Neuronal stem cell (in vitro differentiated cells): Measurements from ENCODE around the gene UPK1B. TPM values are rescaled to one million over a fixed set of nuclear protein-coding genes. Genes with fewer than 3 reads are reported as not detected.
"Not testable (repeated sequence)": the region's sequence is repeated elsewhere in the genome, so short reads cannot be mapped to it uniquely, and the experiment has no call there.

Experiments used
- DNase-seq: peaks from one replicate; pipeline ENCODE4 v3.0.0-alpha.2; 2013; ENCODE audit warnings: low spot score
- H2AFZ ChIP-seq: one replicate; pipeline ENCODE4 v1.6.1; 2013; ENCODE audit warnings: mild to moderate bottlenecking, low read length, inconsistent platforms
- H2AK5ac ChIP-seq: 2 replicates; pipeline ENCODE4 v1.6.1; 2013; ENCODE audit warnings: low read depth, mild to moderate bottlenecking, inconsistent platforms, low read length, moderate library complexity, mixed read lengths
- H2BK120ac ChIP-seq: 2 replicates; pipeline ENCODE4 v1.6.1; 2013; ENCODE audit warnings: low read depth, mild to moderate bottlenecking, inconsistent platforms, low read length, moderate library complexity, mixed read lengths
- H2BK12ac ChIP-seq: one replicate; pipeline ENCODE4 v1.6.1; 2013; ENCODE audit warnings: low read length, inconsistent platforms
- H2BK15ac ChIP-seq: 2 replicates; pipeline ENCODE4 v1.6.1; 2013; ENCODE audit warnings: mild to moderate bottlenecking, low read length, inconsistent platforms, mixed read lengths
- H2BK5ac ChIP-seq: one replicate; pipeline ENCODE4 v1.6.1; 2013; ENCODE audit warnings: inconsistent platforms, mild to moderate bottlenecking, low read length, moderate library complexity
- H3K14ac ChIP-seq: one replicate; pipeline ENCODE4 v1.6.1; 2013; ENCODE audit warnings: low read length, inconsistent platforms
- H3K18ac ChIP-seq: 2 replicates; pipeline ENCODE4 v1.6.1; 2013; ENCODE audit warnings: low read length, inconsistent platforms
- H3K23ac ChIP-seq: 2 replicates; pipeline ENCODE4 v1.6.1; 2013; ENCODE audit warnings: low read depth, mild to moderate bottlenecking, mixed read lengths, low read length, inconsistent platforms; ENCODE audit not compliant: poor library complexity
- H3K27ac ChIP-seq: replicated peaks from 3 replicates; pipeline ENCODE4 v1.5.1; 2013; ENCODE audit warnings: low read length, inconsistent platforms
- H3K27me3 ChIP-seq, 3 experiments: 2 replicates each; pipeline ENCODE4 v1.6.1; 2013; ENCODE audit warnings: low read length in 3 of 3, mild to moderate bottlenecking in 2 of 3, inconsistent platforms in 1 of 3, low read depth in 1 of 3, mixed read lengths in 1 of 3, moderate library complexity in 1 of 3; ENCODE audit not compliant: control insufficient read depth in 3 of 3, insufficient read depth in 3 of 3
- H3K36me3 ChIP-seq, 2 donors: replicated peaks in 1 of 2; 2 replicates each; pipeline ENCODE4 v1.6.1; 2013; ENCODE audit warnings: low read length in 2 of 2; ENCODE audit not compliant: control insufficient read depth in 2 of 2, insufficient read depth in 2 of 2
- H3K4ac ChIP-seq: 2 replicates; pipeline ENCODE4 v1.6.1; 2013; ENCODE audit warnings: inconsistent platforms, mild to moderate bottlenecking, low read length, moderate library complexity
- H3K4me1 ChIP-seq, 2 donors: 1 replicate in 1 of 2; 2 replicates in 1 of 2; pipeline ENCODE4 v1.6.1; 2013; ENCODE audit warnings: low read length in 2 of 2, low read depth in 1 of 2; ENCODE audit not compliant: control insufficient read depth in 2 of 2, insufficient read depth in 1 of 2
- H3K4me2 ChIP-seq: one replicate; pipeline ENCODE4 v1.6.1; 2013; ENCODE audit warnings: mild to moderate bottlenecking, low read length, inconsistent platforms; ENCODE audit not compliant: insufficient read depth, poor library complexity, severe bottlenecking
- H3K4me3 ChIP-seq, 2 donors: 2 replicates each; pipeline ENCODE4 v1.5.1; 2013; ENCODE audit warnings: low read length in 2 of 2, mild to moderate bottlenecking in 2 of 2, inconsistent platforms in 1 of 2, moderate library complexity in 1 of 2
- H3K79me1 ChIP-seq: one replicate; pipeline ENCODE4 v1.6.1; 2013; ENCODE audit warnings: low read depth, mild to moderate bottlenecking, inconsistent platforms, low read length, moderate library complexity
- H3K9ac ChIP-seq: one replicate; pipeline ENCODE4 v1.6.1; 2013; ENCODE audit warnings: mild to moderate bottlenecking, low read depth, low read length, inconsistent platforms; ENCODE audit not compliant: poor library complexity
- H3K9me3 ChIP-seq, 2 donors: replicated peaks in 1 of 2; 2 replicates each; pipeline versions ENCODE3 to v1.6.1; 2013; ENCODE audit warnings: low read length in 2 of 2, mild to moderate bottlenecking in 2 of 2, inconsistent platforms in 1 of 2, low read depth in 1 of 2, mixed read lengths in 1 of 2, moderate library complexity in 1 of 2; ENCODE audit not compliant: control insufficient read depth in 2 of 2, insufficient read depth in 1 of 2
- H4K8ac ChIP-seq: one replicate; pipeline ENCODE4 v1.6.1; 2013; ENCODE audit warnings: low read depth, mild to moderate bottlenecking, inconsistent platforms, low read length, moderate library complexity
- H4K91ac ChIP-seq: one replicate; pipeline ENCODE4 v1.6.1; 2013; ENCODE audit warnings: low read length, low read depth, mild to moderate bottlenecking, inconsistent platforms; ENCODE audit not compliant: poor library complexity
- WGBS, 2 donors: extraction: QIAGEN DNeasy Blood & Tissue Kit; methylation state at CpG; one replicate each; pipeline ENCODE4 v1.1.7; 2013; ENCODE audit warnings: missing lambda C conversion rate in 2 of 2, mixed read lengths in 1 of 2; ENCODE audit not compliant: insufficient read length in 2 of 2, insufficient replicate concordance in 1 of 2; ENCODE audit errors: extremely low coverage in 2 of 2; 5-methylcytosine and 5-hydroxymethylcytosine counted together
- polyA plus RNA-seq, 2 experiments: library from polyadenylated mRNA; stranded (reverse); fragments of 200-250 nt; gene quantifications; one replicate each; pipeline ENCODE4 v1.2.3, GENCODE V29; 2013

UPK1B gene
- 0.10 TPM for polyA plus RNA-seq (2013, experiment 1 of 2)
- 0.07 TPM for polyA plus RNA-seq (2013, experiment 2 of 2)

DNA sequence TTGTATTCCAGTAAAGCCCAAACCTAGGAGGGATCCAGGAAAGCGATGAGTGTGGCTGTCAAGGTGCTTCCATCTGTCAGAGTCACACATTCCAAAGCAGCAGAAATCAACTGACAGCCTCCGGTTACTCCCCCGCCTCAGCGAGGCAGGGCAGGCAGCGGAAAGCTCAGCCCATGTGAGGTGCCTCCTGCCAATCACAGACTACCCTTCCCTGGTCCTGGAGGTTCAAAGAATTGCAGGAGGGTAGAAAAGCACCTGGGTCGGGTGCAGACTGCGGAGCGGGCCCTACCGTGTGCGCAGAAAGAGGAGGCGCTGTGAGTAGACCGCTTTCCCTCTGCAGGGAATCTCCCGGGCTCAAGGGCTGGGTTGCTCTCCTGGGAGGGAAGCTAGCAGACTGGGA, at the start of gene UPK1B:
UPK1B (plus strand) TSS at position 274 of the 400 bp plus-strand sequence. CDS start 13,144 bp downstream, outside the sequence.
- H2AFZ ChIP-seq = peak within 1 kb of the TSS; percentile 69
- no peak within 1 kb of the TSS for H2BK5ac ChIP-seq
- no peak within 1 kb of the TSS for H2BK12ac ChIP-seq
- H4K91ac ChIP-seq = no peak within 1 kb of the TSS
- no peak within 1 kb of the TSS for H3K27ac ChIP-seq
- H3K4me1 ChIP-seq = no peaks in the 10 kb centered on the region
- H3K14ac ChIP-seq = no peak within 1 kb of the TSS
- H3K27me3 ChIP-seq = peaks cover 0 to 38% (median 0%) of the 10 kb centered on the region in 3 experiments
- H3K36me3 ChIP-seq = no peaks in the 10 kb centered on the region
- H3K18ac ChIP-seq = no peak within 1 kb of the TSS
- DNase-seq = no peak
- H3K4ac ChIP-seq = no peak within 1 kb of the TSS
- no peak within 1 kb of the TSS for H2BK15ac ChIP-seq
- no peak within 1 kb of the TSS for H3K4me3 ChIP-seq
- no CpG with 5 or more reads among the region's 13 CpGs for WGBS, 2 donors
- no peak within 1 kb of the TSS for H3K23ac ChIP-seq
- no peaks in the 10 kb centered on the region for H3K79me1 ChIP-seq
- peak within 1 kb of the TSS; percentile 43 for H3K4me2 ChIP-seq
- H2AK5ac ChIP-seq = no peak within 1 kb of the TSS
- no peak within 1 kb of the TSS for H4K8ac ChIP-seq
- no peak within 1 kb of the TSS for H2BK120ac ChIP-seq
- H3K9me3 ChIP-seq = no peaks in the 10 kb centered on the region
- H3K9ac ChIP-seq = no peak within 1 kb of the TSS

DNA sequence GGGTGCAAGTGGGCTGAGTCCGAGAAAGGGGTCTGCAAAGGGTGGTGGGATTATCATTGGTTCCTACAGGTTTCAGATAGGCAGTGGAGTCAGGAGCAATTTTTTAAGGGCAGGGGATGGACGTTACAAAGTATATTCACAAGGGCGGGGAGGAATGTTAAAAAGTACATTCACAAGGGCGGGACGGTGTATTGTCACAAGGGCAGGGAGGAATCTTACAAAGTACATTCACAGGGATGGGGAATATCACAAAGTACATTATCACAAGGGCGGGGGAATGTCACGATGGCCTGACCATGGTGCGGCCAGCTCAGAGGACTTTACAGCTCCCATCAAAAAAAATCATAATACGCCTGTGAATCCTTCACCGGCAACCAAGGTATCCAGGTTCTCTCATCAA, 48.1 kb upstream of the UPK1B start:
- Histone ChIP-seq H2BK15ac (no peak overlapping the region), H3K9me3 (no peaks in the 10 kb centered on the region), H3K27me3 (no peaks in the 10 kb centered on the region), H3K18ac (no peak overlapping the region), H3K4me2 (no peak overlapping the region), H4K91ac (no peak overlapping the region), H2AFZ (no peak overlapping the region), H3K4ac (no peak overlapping the region), H3K27ac (no peak overlapping the region), H3K4me3 (no peak overlapping the region), H2BK5ac (no peak overlapping the region), H3K79me1 (no peaks in the 10 kb centered on the region), H2BK12ac (no peak overlapping the region), H2AK5ac (no peak overlapping the region), H4K8ac (no peak overlapping the region), H3K9ac (no peak overlapping the region), H3K23ac (no peak overlapping the region), H3K14ac (no peak overlapping the region), H3K4me1 (peaks cover 0 to 5% of the 10 kb centered on the region in 2 donors), H2BK120ac (no peak overlapping the region), H3K36me3 (no peaks in the 10 kb centered on the region)
- DNase-seq = no peak
- no CpG with 5 or more reads among the region's 10 CpGs for WGBS, 2 donors

DNA sequence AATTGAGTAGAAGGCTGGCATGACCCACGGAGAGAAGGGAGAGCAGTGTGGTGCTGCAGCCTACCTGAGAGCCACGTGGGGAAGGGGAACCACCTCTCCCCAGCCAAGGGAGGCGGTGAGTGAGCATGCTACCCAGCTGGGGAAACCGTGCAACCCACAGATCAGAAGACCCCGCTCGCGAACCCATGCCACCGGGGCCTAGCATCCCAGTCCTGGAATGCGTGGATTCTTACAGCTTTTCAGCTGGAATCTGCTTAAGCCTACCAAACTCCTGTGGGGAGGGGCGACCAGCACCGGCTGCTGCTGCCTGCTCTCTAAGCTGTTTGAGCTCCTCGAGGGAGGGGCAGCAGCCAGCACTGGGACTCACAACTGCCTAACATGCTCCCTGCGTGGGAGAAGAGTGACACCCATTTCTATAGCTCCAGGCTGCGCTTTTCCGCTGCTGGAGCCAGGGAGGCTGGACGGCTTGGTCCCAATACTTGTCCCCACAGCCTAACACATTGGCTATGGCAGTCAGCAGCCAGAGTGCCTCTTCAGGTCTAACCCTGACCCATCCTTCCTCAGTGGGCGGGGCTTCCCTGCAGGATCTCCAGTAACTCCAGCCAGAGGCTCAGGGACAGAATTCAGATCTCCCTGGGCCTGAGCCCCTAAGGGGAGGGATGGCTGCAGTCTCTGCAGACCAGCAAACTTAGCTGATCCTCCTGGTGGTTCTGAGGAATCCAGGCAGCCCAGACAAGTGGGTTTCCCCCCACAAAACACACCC, 47.5 kb upstream of the UPK1B start:
- Histone ChIP-seq H3K4me3 (no peak overlapping the region), H3K36me3 (no peaks in the 10 kb centered on the region), H2BK5ac (no peak overlapping the region), H3K23ac (no peak overlapping the region), H3K14ac (peak overlapping the region; percentile 40), H3K9ac (peak overlapping the region; percentile 64), H2AFZ (no peak overlapping the region), H3K4ac (no peak overlapping the region), H3K9me3 (no peaks in the 10 kb centered on the region), H3K4me2 (no peak overlapping the region), H4K8ac (no peak overlapping the region), H2AK5ac (no peak overlapping the region), H3K79me1 (no peaks in the 10 kb centered on the region), H2BK15ac (no peak overlapping the region), H3K18ac (no peak overlapping the region), H2BK12ac (no peak overlapping the region), H3K27me3 (no peaks in the 10 kb centered on the region), H2BK120ac (no peak overlapping the region), H4K91ac (no peak overlapping the region), H3K4me1 (peaks cover 0 to 5% of the 10 kb centered on the region in 2 donors), H3K27ac (no peak overlapping the region)
- WGBS, 2 donors = no CpG with 5 or more reads among the region's 17 CpGs
- DNase-seq = no peak

DNA sequence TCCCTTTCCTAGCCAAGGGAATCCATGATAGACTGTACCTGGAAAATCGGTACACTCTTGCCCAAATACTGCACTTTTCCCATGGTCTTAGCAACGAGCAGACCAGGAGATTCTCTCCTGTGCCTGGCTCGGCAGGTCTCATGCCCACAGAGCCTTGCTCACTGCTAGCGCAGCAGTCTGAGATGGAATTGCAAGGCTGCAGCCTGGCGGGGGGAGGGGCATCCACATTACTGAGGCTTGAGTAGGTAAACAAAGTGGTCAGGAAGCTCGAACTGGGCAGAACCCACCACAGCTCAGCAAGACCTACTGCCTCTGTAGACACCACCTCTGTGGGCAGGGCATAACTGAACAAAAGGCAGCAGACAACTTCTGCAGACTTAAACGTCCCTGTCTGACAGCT, 43.1 kb upstream of the UPK1B start:
- not testable (repeated sequence) for H3K4me2 ChIP-seq, H2BK120ac ChIP-seq, H3K27me3 ChIP-seq, H2BK15ac ChIP-seq, H2AFZ ChIP-seq, H3K9me3 ChIP-seq, H3K4me3 ChIP-seq, H3K27ac ChIP-seq, H3K14ac ChIP-seq, H3K9ac ChIP-seq, H2BK12ac ChIP-seq, H2BK5ac ChIP-seq, H3K36me3 ChIP-seq, H4K8ac ChIP-seq, H3K79me1 ChIP-seq, H4K91ac ChIP-seq, H3K4me1 ChIP-seq, DNase-seq, H2AK5ac ChIP-seq, H3K4ac ChIP-seq, H3K18ac ChIP-seq, H3K23ac ChIP-seq
- WGBS, 2 donors = no CpG with 5 or more reads among the region's 7 CpGs
